Cardiac fibroblast (primary cell): ENCODE measurements around the gene UMPS.
A peak's percentile ranks its signal among the peaks of the same experiment; 100 is the strongest.
"Not testable (repeated sequence)": the region's sequence is repeated elsewhere in the genome, so short reads cannot be mapped to it uniquely, and the experiment has no call there.

ENCODE experiments used
- DNase-seq, 2 donors: peaks; one replicate each; pipeline versions ENCODE4 v3.0.0 to v3.0.0-alpha.2; 2010; ENCODE audit warnings: low read depth in 2 of 2
- H3K4me3 ChIP-seq, 2 donors: replicated peaks in 1 of 2; 1 replicate in 1 of 2; 2 replicates in 1 of 2; pipeline ENCODE4 v1.5.1; 2011; ENCODE audit warnings: low read depth in 2 of 2, low read length in 2 of 2, mild to moderate bottlenecking in 2 of 2, moderate library complexity in 1 of 2
- CTCF ChIP-seq: IDR thresholded peaks from one replicate; pipeline ENCODE4 v1.5.1; 2011; ENCODE audit warnings: low read depth, mild to moderate bottlenecking, low read length, inconsistent platforms

The UMPS gene

DNA sequence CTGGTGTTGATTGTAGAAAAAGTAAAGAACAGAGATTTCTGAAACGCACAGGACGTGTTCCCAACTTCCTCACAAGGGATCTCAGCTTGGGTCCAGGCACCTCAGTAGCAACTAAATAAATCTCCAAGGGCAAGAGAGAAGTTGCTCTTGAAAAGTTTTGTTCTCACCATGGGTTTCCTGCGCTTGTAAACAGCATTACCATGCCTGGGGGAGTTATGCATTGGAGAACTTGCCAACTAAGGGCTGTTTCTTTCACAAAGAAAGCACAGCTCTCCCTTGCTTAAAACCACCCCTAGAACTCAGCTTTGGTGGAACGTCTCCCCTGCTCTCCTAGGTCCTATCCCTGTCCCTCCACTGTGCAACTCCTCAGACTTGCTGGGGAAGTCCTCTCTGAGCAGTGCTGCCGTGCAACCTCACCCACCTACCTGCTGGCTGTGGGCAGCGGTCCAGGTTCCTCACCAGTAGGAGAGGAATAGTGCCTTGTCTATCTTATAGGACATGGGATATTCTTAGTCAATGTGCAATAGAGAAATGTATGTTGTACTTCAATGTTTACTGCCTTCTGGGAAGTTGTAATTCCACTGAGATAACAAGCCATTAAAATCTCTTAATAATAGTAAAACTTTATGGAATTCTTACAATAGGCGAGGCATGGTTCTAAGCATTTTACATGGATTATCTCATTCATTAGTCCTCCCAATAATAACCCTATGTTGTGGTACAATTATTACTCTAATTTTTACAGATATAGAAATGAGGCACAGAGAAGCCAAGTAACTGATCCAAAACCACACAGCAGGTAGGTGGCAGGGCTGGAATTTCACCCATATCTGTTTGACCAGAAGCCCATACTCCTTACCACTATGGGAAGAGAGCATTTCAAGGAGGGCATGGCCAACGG lies 51.5 kb downstream of the UMPS start:
- no peak overlapping the region for H3K4me3 ChIP-seq
- DNase-seq: peak in 1 of 2 donors; percentile 29
- no peak for TF ChIP-seq CTCF

DNA sequence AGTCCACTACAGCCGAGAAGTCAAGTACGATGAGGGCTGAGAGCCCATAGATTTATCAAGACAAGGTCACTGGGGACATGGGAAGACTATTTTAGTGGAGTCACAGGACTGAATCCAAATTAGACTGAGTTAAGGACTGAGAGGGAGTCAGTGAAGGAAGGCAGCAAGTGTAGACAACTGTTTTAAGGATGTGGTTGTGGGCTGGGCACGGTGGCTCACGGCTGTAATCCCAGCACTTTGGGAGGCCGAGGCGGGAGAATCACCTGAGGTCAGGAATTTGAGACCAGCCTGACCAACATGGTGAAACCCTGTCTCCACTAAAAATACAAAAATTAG lies 52.1 kb downstream of the UMPS start:
- not testable (repeated sequence) for H3K4me3 ChIP-seq, DNase-seq

- no peak for DNase-seq
- H3K4me3 ChIP-seq: no peak overlapping the region
These were observed 53.4 kb downstream of the UMPS start for GRCh38 chr3:124783696-124784095.

DNA sequence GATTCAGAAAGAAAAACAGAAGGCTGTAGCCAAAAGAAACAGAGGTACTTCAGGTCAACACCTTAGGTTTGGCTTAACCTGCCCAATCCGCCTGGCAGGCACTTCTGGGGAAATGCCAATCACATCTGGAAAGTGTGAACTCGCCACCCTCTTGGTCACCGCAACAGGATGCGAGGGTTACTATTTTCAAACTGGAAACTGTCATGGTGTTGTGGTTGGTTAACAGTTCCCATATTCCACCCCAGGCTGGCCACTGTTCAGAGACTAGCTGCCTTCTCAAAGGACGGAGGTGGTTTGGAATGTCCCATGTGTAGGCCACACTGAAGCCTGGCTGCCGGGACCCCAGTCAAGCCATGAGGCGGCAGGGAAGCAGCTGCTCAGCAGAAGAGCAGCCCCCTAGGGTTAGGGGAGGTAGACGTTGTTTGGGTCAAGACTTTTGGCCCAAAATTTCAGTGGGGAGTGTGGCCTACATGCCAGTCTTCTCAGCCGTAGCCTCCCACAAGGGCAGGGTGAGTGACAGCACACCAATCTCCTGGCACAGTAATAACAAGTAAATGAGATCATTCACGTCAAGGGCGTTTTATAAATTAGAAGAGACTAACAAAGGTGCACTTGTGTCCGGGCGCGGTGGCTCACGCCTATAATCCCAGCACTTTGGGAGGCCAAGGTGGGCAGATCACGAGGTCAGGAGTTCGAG lies 54.6 kb downstream of the UMPS start:
- DNase-seq: no peak
- TF ChIP-seq CTCF: no peak
- H3K4me3 ChIP-seq: no peak overlapping the region

More at GRCh38 chr3:124783696-124784095, 53.4 kb downstream of the UMPS start:
- no peak for TF ChIP-seq CTCF

DNA sequence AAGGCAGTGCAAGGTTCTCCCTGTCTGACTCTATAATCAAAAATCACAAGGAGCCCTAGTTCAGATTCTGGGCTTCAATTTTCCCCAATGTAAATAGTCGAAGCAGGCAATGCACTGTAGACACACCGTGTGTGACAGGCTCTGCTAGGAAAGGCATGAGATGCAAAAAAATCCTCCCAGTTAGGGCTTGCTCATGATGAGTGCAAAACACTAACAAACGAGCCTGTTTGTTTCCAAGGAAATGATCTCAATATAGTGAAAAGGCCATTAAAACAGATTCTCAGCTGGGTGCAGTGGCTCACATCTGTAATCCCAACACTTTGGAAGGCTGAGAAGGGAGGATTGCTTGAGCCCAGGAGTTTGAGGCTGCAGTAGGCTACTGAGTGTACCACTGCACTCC lies 55.7 kb downstream of the UMPS start:
- no peak for TF ChIP-seq CTCF
- H3K4me3 ChIP-seq: no peak overlapping the region
- DNase-seq: no peak

GRCh38 chr3:124786511-124787241 lies 56.4 kb downstream of the UMPS start:
- DNase-seq: peak; percentile 57 to 58
- no peak overlapping the region for H3K4me3 ChIP-seq
- TF ChIP-seq CTCF: peak; percentile 33
